H1 (cell line): ENCODE results near the gene RFFL. TPM values are rescaled to one million over a fixed set of nuclear protein-coding genes. Genes with fewer than 3 reads are reported as not detected.

ENCODE experiments used
- CTCF ChIA-PET: fragments of 300-600 bp; sonication (Branson Sonifier 250); formaldehyde crosslinking; loops from one replicate; lab custom pipeline; 2021; ENCODE audit not compliant: partially characterized antibody; lab: Charles Lee
- POLR2A ChIA-PET: fragments of 300-600 bp; sonication (Branson Sonifier 250); formaldehyde crosslinking; loops from one replicate; lab custom pipeline; 2021; ENCODE audit warnings: inconsistent platforms; ENCODE audit not compliant: partially characterized antibody; lab: Charles Lee
- DNase-seq, 2 experiments: peaks; one replicate each; pipeline versions ENCODE4 v3.0.0 to v3.0.0-alpha.2; 2010 to 2022; ENCODE audit warnings: low spot score in 2 of 2, low read depth in 1 of 2, mixed read lengths in 1 of 2
- FAIRE-seq: peaks from 2 replicates; lab custom pipeline; 2011; peaks lifted over from hg19 to GRCh38; lab: Jason Lieb, UNC
- H2AFZ ChIP-seq: 2 replicates; pipeline ENCODE4 v1.8.1; 2012; ENCODE audit warnings: low read length, inconsistent platforms
- H2AK5ac ChIP-seq: 2 replicates; pipeline ENCODE4 v1.6.1; 2013; ENCODE audit warnings: low read depth, low read length
- H2BK120ac ChIP-seq: replicated peaks from 2 replicates; pipeline ENCODE3; 2013; ENCODE audit warnings: low read depth, low read length, inconsistent platforms
- H2BK12ac ChIP-seq: 2 replicates; pipeline ENCODE4 v1.6.1; 2013; ENCODE audit warnings: low read depth, low read length
- H2BK15ac ChIP-seq: 2 replicates; pipeline ENCODE4 v1.6.1; 2013; ENCODE audit warnings: low read length
- H2BK20ac ChIP-seq: 2 replicates; pipeline ENCODE4 v1.6.1; 2013; ENCODE audit warnings: low read length
- H2BK5ac ChIP-seq: 2 replicates; pipeline ENCODE4 v1.6.1; 2013; ENCODE audit warnings: low read depth, low read length
- H3K14ac ChIP-seq: 2 replicates; pipeline ENCODE4 v1.6.1; 2013; ENCODE audit warnings: inconsistent platforms; ENCODE audit not compliant: insufficient read length
- H3K18ac ChIP-seq: 2 replicates; pipeline ENCODE4 v1.6.1; 2013; ENCODE audit warnings: low read length; ENCODE audit errors: extremely low read depth
- H3K23ac ChIP-seq: 2 replicates; pipeline ENCODE4 v1.6.1; 2013; ENCODE audit warnings: inconsistent platforms; ENCODE audit not compliant: insufficient read length
- H3K23me2 ChIP-seq: 2 replicates; pipeline ENCODE4 v1.6.1; 2013; ENCODE audit warnings: low read depth, low read length
- H3K27ac ChIP-seq: 2 replicates; pipeline ENCODE4 v1.6.1; 2011; ENCODE audit warnings: low read depth, low read length, inconsistent platforms
- H3K27me3 ChIP-seq, 4 experiments: replicated peaks in 1 of 4; 1 replicate in 1 of 4; 2 replicates in 3 of 4; pipeline versions ENCODE4 v1.6.1 to v1.8.1; 2011 to 2013; ENCODE audit warnings: low read length in 3 of 4, mild to moderate bottlenecking in 3 of 4, inconsistent platforms in 2 of 4, mixed read lengths in 2 of 4, moderate library complexity in 1 of 4; ENCODE audit not compliant: control insufficient read depth in 3 of 4, insufficient read depth in 3 of 4; ENCODE audit errors: extremely low read depth in 1 of 4
- H3K36me3 ChIP-seq, 4 experiments: 2 replicates each; pipeline versions ENCODE4 v1.6.1 to v1.8.1; 2011 to 2013; ENCODE audit warnings: mild to moderate bottlenecking in 4 of 4, low read length in 3 of 4, moderate library complexity in 2 of 4, control low read depth in 1 of 4, inconsistent platforms in 1 of 4; ENCODE audit not compliant: insufficient read depth in 4 of 4, control insufficient read depth in 2 of 4
- H3K4ac ChIP-seq: replicated peaks from 2 replicates; pipeline ENCODE3; 2013; ENCODE audit warnings: low read length, low read depth, mixed read lengths, inconsistent platforms; ENCODE audit not compliant: insufficient read length
- H3K4me1 ChIP-seq, 4 experiments: replicated peaks in 1 of 4; 1 replicate in 1 of 4; 2 replicates in 3 of 4; pipeline versions ENCODE4 v1.6.1 to v1.8.1; 2011 to 2013; ENCODE audit warnings: low read length in 3 of 4, inconsistent platforms in 2 of 4, mixed read lengths in 1 of 4; ENCODE audit not compliant: insufficient read depth in 4 of 4, control insufficient read depth in 3 of 4
- H3K4me2 ChIP-seq, 2 experiments: 2 replicates each; pipeline versions ENCODE4 v1.6.1 to v1.8.1; 2011 to 2013; ENCODE audit warnings: low read depth in 2 of 2, low read length in 2 of 2, control low read depth in 1 of 2, inconsistent platforms in 1 of 2, mild to moderate bottlenecking in 1 of 2; ENCODE audit not compliant: insufficient read depth in 1 of 2
- H3K4me3 ChIP-seq, 4 experiments: fragments of 200-600, 300-600 bp in 1 of 4; sonication (generic), shearing (Covaris generic), sonication (Bioruptor Twin) in 1 of 4; 2 replicates each; pipeline versions ENCODE4 v1.5.1 to v1.8.1; 2011 to 2016; ENCODE audit warnings: low read length in 4 of 4, low read depth in 3 of 4, control low read depth in 2 of 4, inconsistent platforms in 2 of 4, mild to moderate bottlenecking in 2 of 4, mixed read lengths in 1 of 4, moderate library complexity in 1 of 4; ENCODE audit not compliant: insufficient read depth in 2 of 4; ENCODE audit errors: extremely low read depth in 1 of 4
- H3K56ac ChIP-seq: replicated peaks from 2 replicates; pipeline ENCODE3; 2013; ENCODE audit warnings: low read depth, mild to moderate bottlenecking, mixed read lengths, low read length, inconsistent platforms; ENCODE audit not compliant: insufficient read length
- H3K79me1 ChIP-seq: 2 replicates; pipeline ENCODE4 v1.6.1; 2013; ENCODE audit warnings: low read depth, low read length, control low read depth
- H3K79me2 ChIP-seq, 2 experiments: 2 replicates each; pipeline versions ENCODE4 v1.6.1 to v1.8.1; 2012 to 2013; ENCODE audit warnings: low read length in 2 of 2, mild to moderate bottlenecking in 2 of 2, inconsistent platforms in 1 of 2; ENCODE audit not compliant: insufficient read depth in 2 of 2, control insufficient read depth in 1 of 2
- H3K9ac ChIP-seq, 4 experiments: replicated peaks in 1 of 4; 1 replicate in 1 of 4; 2 replicates in 3 of 4; pipeline versions ENCODE4 v1.6.1 to v1.8.1; 2011 to 2013; ENCODE audit warnings: low read depth in 3 of 4, low read length in 3 of 4, control low read depth in 2 of 4, mild to moderate bottlenecking in 2 of 4, moderate library complexity in 2 of 4, inconsistent platforms in 1 of 4; ENCODE audit errors: extremely low read depth in 1 of 4
- H3K9me3 ChIP-seq, 2 experiments: 2 replicates each; pipeline versions ENCODE4 v1.6.1 to v1.8.1; 2012 to 2013; ENCODE audit warnings: mild to moderate bottlenecking in 2 of 2, moderate library complexity in 2 of 2, control low read depth in 1 of 2, inconsistent platforms in 1 of 2, low read depth in 1 of 2, low read length in 1 of 2, mixed read lengths in 1 of 2; ENCODE audit not compliant: insufficient read depth in 2 of 2
- H4K20me1 ChIP-seq, 2 experiments: replicated peaks in 1 of 2; 2 replicates each; pipeline versions ENCODE3 to v1.8.1; 2011 to 2013; ENCODE audit warnings: inconsistent platforms in 2 of 2, low read length in 2 of 2, mild to moderate bottlenecking in 1 of 2; ENCODE audit not compliant: insufficient read depth in 2 of 2, control insufficient read depth in 1 of 2
- H4K5ac ChIP-seq: 2 replicates; pipeline ENCODE4 v1.6.1; 2013; ENCODE audit warnings: low read length, low read depth, mixed read lengths, inconsistent platforms; ENCODE audit not compliant: insufficient read length
- H4K8ac ChIP-seq: 2 replicates; pipeline ENCODE4 v1.8.0; 2013; ENCODE audit warnings: mild to moderate bottlenecking, moderate library complexity, low read length, inconsistent platforms; ENCODE audit not compliant: insufficient read depth; ENCODE audit errors: extremely low read depth
- H4K91ac ChIP-seq: replicated peaks from 2 replicates; pipeline ENCODE3; 2013; ENCODE audit warnings: low read length, mixed read lengths, inconsistent platforms; ENCODE audit not compliant: insufficient read length
- BCL11A ChIP-seq, 2 experiments: IDR thresholded peaks; one replicate each; pipeline ENCODE4 v1.6.1; 2011; ENCODE audit warnings: low read depth in 2 of 2, low read length in 2 of 2, mild to moderate bottlenecking in 2 of 2
- EP300 ChIP-seq, 2 experiments: IDR thresholded peaks; 1 replicate in 1 of 2; 2 replicates in 1 of 2; pipeline ENCODE4 v1.6.1; 2011 to 2012; ENCODE audit warnings: low read depth in 2 of 2, low read length in 2 of 2, mild to moderate bottlenecking in 2 of 2, borderline replicate concordance in 1 of 2, inconsistent platforms in 1 of 2, moderate library complexity in 1 of 2
- RXRA ChIP-seq: IDR thresholded peaks from 2 replicates; pipeline ENCODE4 v1.6.1; 2011; ENCODE audit warnings: low read depth, mild to moderate bottlenecking, low read length, moderate library complexity; ENCODE audit not compliant: insufficient read depth
- SIRT6 ChIP-seq: IDR thresholded peaks from one replicate; pipeline ENCODE4 v1.7.1; 2012; ENCODE audit warnings: low read length, inconsistent platforms
- SIX5 ChIP-seq: IDR thresholded peaks from 2 replicates; pipeline ENCODE4 v1.6.1; 2011; ENCODE audit warnings: mild to moderate bottlenecking, low read depth, low read length
- TCF12 ChIP-seq: IDR thresholded peaks from 2 replicates; pipeline ENCODE4 v1.6.1; 2011; ENCODE audit warnings: low read depth, mild to moderate bottlenecking, low read length
- WGBS, 2 experiments: shearing (Covaris generic) in 1 of 2; methylation state at CpG; one replicate each; pipeline versions ENCODE4 v1.1.6 to v1.1.7; 2013 to 2015; ENCODE audit warnings: low lambda C conversion rate in 2 of 2, mixed read lengths in 2 of 2, inconsistent platforms in 1 of 2, low coverage in 1 of 2, missing lambda C conversion rate in 1 of 2; ENCODE audit not compliant: insufficient replicate concordance in 2 of 2, insufficient coverage in 1 of 2, insufficient read length in 1 of 2; ENCODE audit errors: extremely low coverage in 1 of 2, missing lambda C conversion rate in 1 of 2; 5-methylcytosine and 5-hydroxymethylcytosine counted together
- polyA plus RNA-seq, 7 experiments: library from polyadenylated mRNA; depleted of rRNA in 3 of 7; stranded (reverse) in 5 of 7; unstranded in 2 of 7; fragments of >200 nt in 5 of 7; fragments of 200-250 nt in 2 of 7; gene quantifications; 1 replicate in 5 of 7; 2 replicates in 1 of 7; 4 replicates in 1 of 7; pipeline versions ENCODE4 v1.2.1 to v1.2.3, GENCODE V29; 2011 to 2013; ENCODE audit warnings: missing spikeins in 2 of 7, mixed read lengths in 2 of 7
- total RNA-seq: library from RNA; stranded (reverse); fragmentation: NEBNext Ultra II Directional; extraction: Animal tissue kit (Norgen Biotek cat#: 25700); gene quantifications from 2 replicates; pipeline ENCODE4 v1.2.1, GENCODE V29; 2021
- TF ChIP-seq, protein P1 (sequence below): IDR thresholded peaks from 2 replicates; pipeline ENCODE4 v1.6.1; 2012; ENCODE audit warnings: inconsistent platforms
- TF ChIP-seq, protein P2 (sequence below): IDR thresholded peaks from 2 replicates; pipeline ENCODE4 v1.6.1; 2012; ENCODE audit warnings: low read length, inconsistent platforms

RFFL gene
- total and polyA plus RNA-seq, 2 of the 8 experiments (the other 6 are each of a cell fraction or from before 2014, with no cell fraction given): 14.0 to 24.5 TPM

- H3K18ac ChIP-seq: peak overlapping the region; percentile 72; the same call in 1 of the 2 replicates
- FAIRE-seq (peak; percentile 28), DNase-seq (no peak)
- peaks cover 12% of the 10 kb centered on the region; the same call in 1 of the 2 replicates for H3K23me2 ChIP-seq
- H3K14ac ChIP-seq: no peak overlapping the region
- H3K23ac ChIP-seq: no peak overlapping the region
- no peak overlapping the region for H3K4ac ChIP-seq
- H2BK5ac ChIP-seq: no peak overlapping the region; the same call in 1 of the 2 replicates
- no peak overlapping the region for H4K5ac ChIP-seq
- H2BK20ac ChIP-seq: peak overlapping the region; percentile 76; the same call in 1 of the 2 replicates
- H3K9me3 ChIP-seq: no peaks in the 10 kb centered on the region
- no peak overlapping the region for H2AK5ac ChIP-seq
- peak overlapping the region; percentile 70 for H4K91ac ChIP-seq
- H3K56ac ChIP-seq: no peak overlapping the region
- no peaks in the 10 kb centered on the region for H3K79me1 ChIP-seq
- peak overlapping the region; percentile 81; the same call in 1 of the 2 replicates for H2BK12ac ChIP-seq
- H3K4me3 ChIP-seq: peak overlapping the region; percentile 27 to 51 (median 44); a peak in 7 of 8 replicates
- no peak overlapping the region for H2BK120ac ChIP-seq
- H4K8ac ChIP-seq: peak overlapping the region; percentile 69; the same call in 1 of the 2 replicates
- H3K9ac ChIP-seq: peak overlapping the region in 1 of 4 experiments; percentile 16; a peak in 1 of 7 replicates
- peak overlapping the region; percentile 66 for H2AFZ ChIP-seq
- H3K4me1 ChIP-seq: peaks cover 6 to 23% (median 11%) of the 10 kb centered on the region in 4 experiments
- peak overlapping the region; percentile 83; the same call in 1 of the 2 replicates for H2BK15ac ChIP-seq
- no peaks in the 10 kb centered on the region for H3K36me3 ChIP-seq
- H3K27ac ChIP-seq: peak overlapping the region; percentile 5; the same call in 1 of the 2 replicates
- peak overlapping the region; percentile 71 to 74 for H3K4me2 ChIP-seq
- H4K20me1 ChIP-seq: no peaks in the 10 kb centered on the region
- CTCF ChIA-PET: interaction anchor here (0.6 to 3.5 kb wide), 28 partner anchors 10 to 512 kb away, joined by 3 to 22 read pairs (median 4); partner anchors contain the start of genes RAD51D and RFFL
- POLR2A ChIA-PET: interaction anchor here (0.6 to 2.5 kb wide), 17 partner anchors 8 to 109 kb away, joined by 3 to 12 read pairs (median 3); partner anchors contain the start of genes FNDC8, LIG3, NLE1 and RFFL
- 44% methylated on average over 22 of the region's 22 CpGs; no CpG with 5 or more reads in 1 of the 2 experiments for WGBS, 2 experiments
- H3K79me2 ChIP-seq: peaks cover 0 to 2% of the 10 kb centered on the region in 2 experiments; a peak in 1 of 4 replicates
- H3K27me3 ChIP-seq: no peaks in the 10 kb centered on the region
- TF ChIP-seq TCF12 (no peak), BCL11A (IDR thresholded peaks at IDR 0.05; ENCODE audit: low read depth in 2 of 2, low read length in 2 of 2) (no peak), RXRA (no peak), SIX5 (no peak), EP300 (IDR thresholded peaks at IDR 0.05; ENCODE audit: borderline replicate concordance in 1 of 2, low read depth in 2 of 2, low read length in 2 of 2) (no peak), SIRT6 (no peak)
- TF ChIP-seq, protein P1, sequence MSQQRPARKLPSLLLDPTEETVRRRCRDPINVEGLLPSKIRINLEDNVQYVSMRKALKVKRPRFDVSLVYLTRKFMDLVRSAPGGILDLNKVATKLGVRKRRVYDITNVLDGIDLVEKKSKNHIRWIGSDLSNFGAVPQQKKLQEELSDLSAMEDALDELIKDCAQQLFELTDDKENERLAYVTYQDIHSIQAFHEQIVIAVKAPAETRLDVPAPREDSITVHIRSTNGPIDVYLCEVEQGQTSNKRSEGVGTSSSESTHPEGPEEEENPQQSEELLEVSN: 0 out of 2 replicates have a peak, but pooled peaks have one; percentile 8
- TF ChIP-seq, protein P2, sequence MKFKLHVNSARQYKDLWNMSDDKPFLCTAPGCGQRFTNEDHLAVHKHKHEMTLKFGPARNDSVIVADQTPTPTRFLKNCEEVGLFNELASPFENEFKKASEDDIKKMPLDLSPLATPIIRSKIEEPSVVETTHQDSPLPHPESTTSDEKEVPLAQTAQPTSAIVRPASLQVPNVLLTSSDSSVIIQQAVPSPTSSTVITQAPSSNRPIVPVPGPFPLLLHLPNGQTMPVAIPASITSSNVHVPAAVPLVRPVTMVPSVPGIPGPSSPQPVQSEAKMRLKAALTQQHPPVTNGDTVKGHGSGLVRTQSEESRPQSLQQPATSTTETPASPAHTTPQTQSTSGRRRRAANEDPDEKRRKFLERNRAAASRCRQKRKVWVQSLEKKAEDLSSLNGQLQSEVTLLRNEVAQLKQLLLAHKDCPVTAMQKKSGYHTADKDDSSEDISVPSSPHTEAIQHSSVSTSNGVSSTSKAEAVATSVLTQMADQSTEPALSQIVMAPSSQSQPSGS: no peak
These were observed 26.2 kb upstream of the RFFL start for GRCh38 chr17:35089586-35090296.
